Measurements from ENCODE around the gene PSMA3.

Gene PSMA3

DNA sequence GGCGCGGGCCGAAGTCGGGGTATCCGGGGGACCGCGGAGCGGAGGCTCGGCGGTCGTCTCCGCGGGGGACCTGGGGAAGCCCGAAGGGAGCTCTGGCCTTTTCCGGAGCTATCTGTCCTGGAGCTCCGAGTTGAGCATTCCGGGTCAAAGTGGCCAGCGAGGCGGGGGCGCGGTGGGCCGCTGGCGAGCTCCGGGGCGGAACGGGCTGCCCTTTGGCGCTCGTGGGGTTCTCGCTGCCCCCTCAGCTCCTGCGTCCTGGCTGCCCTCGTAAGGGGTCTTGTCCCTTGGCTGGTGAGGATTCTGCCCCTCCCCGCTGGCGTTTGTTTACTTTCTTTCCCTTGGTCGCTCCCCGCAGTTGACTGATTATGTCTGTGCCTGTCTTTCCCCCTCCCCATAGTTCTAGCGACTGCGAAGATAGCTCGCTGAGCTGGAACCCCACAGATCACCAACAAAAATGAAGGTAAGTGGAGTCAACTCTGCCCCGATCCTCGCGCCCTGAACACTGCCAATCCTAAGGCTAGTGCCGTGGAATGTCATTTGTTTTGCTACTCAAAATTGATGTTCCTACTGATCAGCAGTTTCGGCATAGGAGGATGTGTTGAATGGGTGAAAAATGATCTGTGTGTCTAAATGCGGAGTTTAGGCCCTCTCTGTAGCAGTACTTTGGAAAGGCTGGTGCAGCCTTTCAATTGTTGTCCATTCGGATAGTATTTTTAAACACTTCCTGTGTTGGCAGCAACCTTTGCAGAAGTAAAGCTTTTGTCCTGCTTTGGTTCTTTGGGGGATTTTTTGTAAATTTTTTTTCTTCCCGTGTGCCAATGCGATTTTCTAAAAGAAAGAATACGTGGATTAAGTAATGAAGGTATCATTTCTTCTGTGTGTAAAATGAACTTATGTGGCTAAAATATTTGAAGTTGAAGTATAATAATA lies 55.0 kb downstream of the PSMA3 start (continued):
- no peak for TF ChIP-seq HIC1 (tag by site-specific recombination; IDR thresholded peaks at IDR 0.05)
- TF ChIP-seq PRDM1 (tag by site-specific recombination; IDR thresholded peaks at IDR 0.05) = no peak
- TF ChIP-seq ZFHX2 (tag by site-specific recombination; conservative IDR thresholded peaks at IDR 0.05) = no peak; the same call in 1 of the 2 replicates
- no peak for TF ChIP-seq ZNF423 (tag by site-specific recombination; IDR thresholded peaks at IDR 0.05)
- TF ChIP-seq, protein P1, sequence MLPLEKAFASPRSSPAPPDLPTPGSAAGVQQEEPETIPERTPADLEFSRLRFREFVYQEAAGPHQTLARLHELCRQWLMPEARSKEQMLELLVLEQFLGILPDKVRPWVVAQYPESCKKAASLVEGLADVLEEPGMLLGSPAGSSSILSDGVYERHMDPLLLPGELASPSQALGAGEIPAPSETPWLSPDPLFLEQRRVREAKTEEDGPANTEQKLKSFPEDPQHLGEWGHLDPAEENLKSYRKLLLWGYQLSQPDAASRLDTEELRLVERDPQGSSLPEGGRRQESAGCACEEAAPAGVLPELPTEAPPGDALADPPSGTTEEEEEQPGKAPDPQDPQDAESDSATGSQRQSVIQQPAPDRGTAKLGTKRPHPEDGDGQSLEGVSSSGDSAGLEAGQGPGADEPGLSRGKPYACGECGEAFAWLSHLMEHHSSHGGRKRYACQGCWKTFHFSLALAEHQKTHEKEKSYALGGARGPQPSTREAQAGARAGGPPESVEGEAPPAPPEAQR (tag by site-specific recombination; IDR thresholded peaks at IDR 0.05) = no peak
- 0 out of 2 replicates have a peak, but pooled peaks have one; percentile 53 for TF ChIP-seq ZNF600 (tag by site-specific recombination; IDR thresholded peaks at IDR 0.05)
- TF ChIP-seq ZBTB17 (tag by site-specific recombination; IDR thresholded peaks at IDR 0.05) = peak; percentile 93
- no peak for TF ChIP-seq ZNF292 (tag by site-specific recombination; IDR thresholded peaks at IDR 0.05; ENCODE audit: borderline replicate concordance, low read depth)
- TF ChIP-seq, protein P2, sequence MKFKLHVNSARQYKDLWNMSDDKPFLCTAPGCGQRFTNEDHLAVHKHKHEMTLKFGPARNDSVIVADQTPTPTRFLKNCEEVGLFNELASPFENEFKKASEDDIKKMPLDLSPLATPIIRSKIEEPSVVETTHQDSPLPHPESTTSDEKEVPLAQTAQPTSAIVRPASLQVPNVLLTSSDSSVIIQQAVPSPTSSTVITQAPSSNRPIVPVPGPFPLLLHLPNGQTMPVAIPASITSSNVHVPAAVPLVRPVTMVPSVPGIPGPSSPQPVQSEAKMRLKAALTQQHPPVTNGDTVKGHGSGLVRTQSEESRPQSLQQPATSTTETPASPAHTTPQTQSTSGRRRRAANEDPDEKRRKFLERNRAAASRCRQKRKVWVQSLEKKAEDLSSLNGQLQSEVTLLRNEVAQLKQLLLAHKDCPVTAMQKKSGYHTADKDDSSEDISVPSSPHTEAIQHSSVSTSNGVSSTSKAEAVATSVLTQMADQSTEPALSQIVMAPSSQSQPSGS (tag by site-specific recombination; IDR thresholded peaks at IDR 0.05; ENCODE audit: low read depth) = no peak
- no peak for TF ChIP-seq ZNF707 (tag by site-specific recombination; IDR thresholded peaks at IDR 0.05)
- TF ChIP-seq ZNF776 (tag by site-specific recombination; IDR thresholded peaks at IDR 0.05; ENCODE audit: borderline replicate concordance) = no peak
- peak; percentile 82 for TF ChIP-seq ZNF335 (tag by site-specific recombination; conservative IDR thresholded peaks at IDR 0.05)
- no peak for TF ChIP-seq ZNF184 (tag by site-specific recombination; IDR thresholded peaks at IDR 0.05)
- TF ChIP-seq RBAK (tag by site-specific recombination; IDR thresholded peaks at IDR 0.05) = no peak
- no peak for TF ChIP-seq ZNF610 (tag by site-specific recombination; IDR thresholded peaks at IDR 0.05; ENCODE audit: borderline replicate concordance)
- TF ChIP-seq MYNN (tag by site-specific recombination; IDR thresholded peaks at IDR 0.05; ENCODE audit: borderline replicate concordance) = no peak
- TF ChIP-seq ZNF391 (tag by site-specific recombination; IDR thresholded peaks at IDR 0.05; ENCODE audit: borderline replicate concordance, low read depth) = no peak
- no peak for TF ChIP-seq ZNF202 (tag by site-specific recombination; IDR thresholded peaks at IDR 0.05; ENCODE audit: borderline replicate concordance)
- peak; percentile 84 for TF ChIP-seq GLIS1 (tag by site-specific recombination; IDR thresholded peaks at IDR 0.05)
- no peak for TF ChIP-seq ZNF768 (tag by site-specific recombination; IDR thresholded peaks at IDR 0.05)
- TF ChIP-seq PRDM10 (tag by site-specific recombination; IDR thresholded peaks at IDR 0.05) = peak; percentile 28; the same call in 1 of the 2 replicates
- no peak for TF ChIP-seq ZNF350 (tag by site-specific recombination; IDR thresholded peaks at IDR 0.05)
- no peak for TF ChIP-seq GLI4 (tag by site-specific recombination; IDR thresholded peaks at IDR 0.05)
- no peak for TF ChIP-seq ZNF645 (tag by site-specific recombination; IDR thresholded peaks at IDR 0.05)
- no peak for TF ChIP-seq ZNF157 (tag by site-specific recombination; IDR thresholded peaks at IDR 0.05)
- no peak for TF ChIP-seq ZNF146 (tag by site-specific recombination; IDR thresholded peaks at IDR 0.05)
- no peak for TF ChIP-seq KLF16 (tag by site-specific recombination; IDR thresholded peaks at IDR 0.05)
- TF ChIP-seq ZBTB20 (tag by site-specific recombination; IDR thresholded peaks at IDR 0.05) = 0 out of 2 replicates have a peak, but pooled peaks have one; percentile 57
- TF ChIP-seq SP2 (tag by site-specific recombination; IDR thresholded peaks at IDR 0.05) = no peak
- TF ChIP-seq GLIS2 (tag by site-specific recombination; IDR thresholded peaks at IDR 0.05) = peak; percentile 81
- TF ChIP-seq ZNF174 (tag by site-specific recombination; IDR thresholded peaks at IDR 0.05) = no peak

All from HEK293 (cell line).